Glomerular endothelial cell (primary cell): ENCODE measurements around the gene GLP2R. TPM values are rescaled to one million over a fixed set of nuclear protein-coding genes. Genes with fewer than 3 reads are reported as not detected.

Experiments
- DNase-seq: peaks from one replicate; pipeline ENCODE4 v3.0.0-alpha.2; 2011; ENCODE audit warnings: low read depth, low spot score; ENCODE audit errors: extremely low read depth
- total RNA-seq: library from RNA; depleted of rRNA; stranded (reverse); fragments of >200 nt; gene quantifications from 2 replicates; pipeline ENCODE4 v1.2.3, GENCODE V29; 2015

The GLP2R gene
- total RNA-seq, 1 donor from 2014 or later, result not detected

DNA sequence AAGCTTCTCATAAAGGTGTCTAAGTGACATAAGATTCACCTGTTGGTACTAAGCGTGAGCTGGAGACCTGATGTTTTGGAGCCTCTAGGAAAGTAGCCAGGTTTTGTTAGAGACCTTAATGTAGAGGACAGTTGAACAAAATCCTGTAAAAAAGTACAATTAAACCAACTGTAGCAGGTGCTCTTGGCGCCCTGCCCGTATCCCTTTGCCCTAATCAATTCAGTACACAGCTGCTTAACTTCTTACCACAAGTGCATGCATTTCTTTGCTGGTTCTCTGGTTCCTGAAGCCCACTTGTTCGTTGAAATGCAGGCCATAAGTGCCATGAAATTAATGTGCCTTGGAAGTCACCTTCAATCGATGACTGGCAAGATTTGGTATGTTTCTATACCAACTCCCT lies 24.4 kb downstream of the GLP2R start:
- DNase-seq, result no peak

GRCh38 chr17:9854255-9854654 lies 28.5 kb downstream of the GLP2R start:
- no peak for DNase-seq

- no peak for DNase-seq
Measured at GRCh38 chr17:9855036-9855435, 29.3 kb downstream of the GLP2R start.

GRCh38 chr17:9859781-9860180 lies 34.1 kb downstream of the GLP2R start:
- DNase-seq, result no peak

- no peak for DNase-seq
Measured at GRCh38 chr17:9860851-9861250, 35.1 kb downstream of the GLP2R start.

GRCh38 chr17:9862220-9862619 lies 36.5 kb downstream of the GLP2R start:
- no peak for DNase-seq

- DNase-seq, result no peak
Measured at GRCh38 chr17:9862949-9863348, 37.2 kb downstream of the GLP2R start.

DNA sequence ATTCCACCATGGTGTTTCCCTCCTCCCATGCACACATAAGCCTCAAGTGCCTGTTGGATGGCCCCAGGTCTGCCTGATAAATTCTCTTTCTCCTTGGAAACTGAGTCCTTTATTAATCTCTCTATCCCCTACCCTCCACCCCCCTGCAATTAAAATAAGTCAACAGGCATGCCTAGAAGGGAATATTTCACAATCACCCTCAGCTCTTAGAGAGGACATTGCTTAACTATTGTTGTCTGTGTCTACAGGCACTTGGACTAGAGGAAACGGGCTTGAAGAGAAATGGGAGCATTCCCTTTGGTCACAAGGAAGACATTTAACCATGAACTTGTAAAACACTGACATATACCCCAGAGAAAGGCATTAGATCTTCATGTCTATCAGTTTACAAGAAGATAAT lies 39.9 kb downstream of the GLP2R start:
- no peak for DNase-seq

DNA sequence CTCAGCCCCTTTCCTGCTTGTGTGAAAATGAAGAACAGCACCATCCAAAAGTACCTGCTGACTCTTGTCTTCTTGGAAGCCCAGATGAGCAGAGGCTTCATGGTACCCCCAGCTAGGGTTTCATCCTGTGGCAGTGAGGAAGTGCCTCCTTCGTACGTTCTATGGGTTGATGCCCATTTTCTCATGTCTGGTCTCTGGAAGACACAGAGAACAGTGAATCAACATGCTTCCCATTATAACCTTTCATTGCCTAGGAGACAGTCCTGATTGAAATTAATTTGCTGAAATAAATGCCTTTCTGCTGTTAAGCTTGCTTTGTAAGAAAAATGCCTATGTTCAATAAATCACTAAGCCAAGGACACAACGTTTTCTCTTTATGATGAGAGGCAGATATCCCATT lies 42.8 kb downstream of the GLP2R start:
- DNase-seq, result no peak

- DNase-seq, result no peak
Measured at GRCh38 chr17:9872852-9873251, 47.1 kb downstream of the GLP2R start.

DNA sequence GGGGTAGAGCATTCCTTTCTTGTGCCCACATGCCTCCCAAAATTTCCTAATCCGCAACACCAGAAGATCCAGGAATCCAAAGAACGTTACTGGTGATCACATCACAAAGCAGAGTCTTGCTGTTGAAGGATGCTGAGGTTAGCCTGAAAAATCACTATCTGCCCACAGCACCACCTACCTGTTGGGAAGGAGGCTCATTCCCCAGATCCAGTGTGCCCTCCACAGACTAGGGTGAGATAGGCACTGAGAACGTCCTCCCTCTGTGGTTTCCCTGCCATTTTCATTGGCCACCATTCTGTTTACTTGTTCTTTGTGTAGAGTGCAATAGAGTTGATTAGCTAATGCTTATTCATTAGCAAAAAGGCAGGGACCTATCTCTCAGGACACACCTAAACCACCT lies 49.0 kb downstream of the GLP2R start:
- no peak for DNase-seq

GRCh38 chr17:9875441-9875840 lies 49.7 kb downstream of the GLP2R start:
- no peak for DNase-seq

- no peak for DNase-seq
Measured at GRCh38 chr17:9878356-9878755, 52.6 kb downstream of the GLP2R start.

DNA sequence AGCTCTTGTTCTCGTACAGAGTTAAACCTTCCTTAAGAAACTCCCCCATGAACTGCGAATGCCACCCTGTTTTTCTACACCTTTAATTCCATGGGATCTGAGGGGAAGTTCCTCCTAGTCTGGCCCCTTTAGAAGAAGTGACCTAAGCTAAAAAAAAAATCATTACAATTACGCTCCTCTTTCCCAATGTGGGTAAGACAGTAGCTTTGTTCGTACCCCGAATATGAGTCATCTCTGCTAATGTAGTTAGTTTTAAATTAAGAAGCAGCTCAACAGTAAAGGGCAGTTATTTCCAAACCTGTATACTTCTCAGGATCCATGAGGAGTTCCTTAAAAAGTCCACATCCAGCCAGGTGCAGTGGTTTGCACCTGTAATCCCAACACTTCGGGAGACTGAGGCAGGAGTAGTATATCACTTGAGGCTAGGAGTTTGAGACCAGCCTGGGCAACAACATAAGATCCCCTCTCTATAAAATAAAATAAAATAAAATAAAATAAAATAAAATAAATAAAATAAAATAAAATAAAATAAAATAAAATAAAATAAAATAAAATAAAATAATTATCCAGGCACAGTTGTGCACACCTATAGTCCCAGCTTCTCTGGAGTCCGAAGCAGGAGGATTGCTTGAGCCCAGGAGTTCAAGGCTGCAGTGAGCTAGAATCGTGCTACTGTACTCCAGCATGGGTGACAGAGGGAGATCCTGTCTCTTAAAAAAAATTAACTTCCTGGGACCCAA lies 53.2 kb downstream of the GLP2R start:
- DNase-seq, result no peak

- no peak for DNase-seq
Measured at GRCh38 chr17:9880582-9880999, 54.9 kb downstream of the GLP2R start.

GRCh38 chr17:9883451-9883850 lies 57.7 kb downstream of the GLP2R start:
- DNase-seq, result no peak

- no peak for DNase-seq
Measured at GRCh38 chr17:9886141-9886930, 60.6 kb downstream of the GLP2R start.

GRCh38 chr17:9887508-9887907 lies 61.8 kb downstream of the GLP2R start:
- no peak for DNase-seq

DNA sequence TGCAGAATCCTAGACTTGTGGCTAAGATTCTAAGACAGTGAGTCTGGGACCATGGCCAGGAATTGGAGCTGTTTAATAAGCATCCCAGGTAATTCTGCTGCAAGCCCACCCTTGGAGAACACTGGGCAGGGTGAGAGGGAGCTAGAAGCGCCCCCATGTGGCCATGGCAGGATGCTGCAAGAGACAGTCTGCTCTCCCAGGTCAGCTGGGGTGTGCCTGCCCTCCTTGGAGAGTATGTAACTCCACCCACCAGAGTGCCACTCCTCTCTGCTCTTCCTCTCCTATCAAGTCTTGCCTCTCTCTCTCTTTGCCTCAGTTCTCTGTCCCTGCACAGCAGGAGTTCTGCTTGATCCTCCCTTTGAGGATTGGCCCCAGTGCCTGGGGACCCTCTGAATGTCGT lies 64.4 kb downstream of the GLP2R start:
- no peak for DNase-seq

GRCh38 chr17:9893411-9894012 lies 67.8 kb downstream of the GLP2R start:
- DNase-seq, result no peak

- DNase-seq, result no peak
Measured at GRCh38 chr17:9894231-9894630, 68.5 kb downstream of the GLP2R start.

DNA sequence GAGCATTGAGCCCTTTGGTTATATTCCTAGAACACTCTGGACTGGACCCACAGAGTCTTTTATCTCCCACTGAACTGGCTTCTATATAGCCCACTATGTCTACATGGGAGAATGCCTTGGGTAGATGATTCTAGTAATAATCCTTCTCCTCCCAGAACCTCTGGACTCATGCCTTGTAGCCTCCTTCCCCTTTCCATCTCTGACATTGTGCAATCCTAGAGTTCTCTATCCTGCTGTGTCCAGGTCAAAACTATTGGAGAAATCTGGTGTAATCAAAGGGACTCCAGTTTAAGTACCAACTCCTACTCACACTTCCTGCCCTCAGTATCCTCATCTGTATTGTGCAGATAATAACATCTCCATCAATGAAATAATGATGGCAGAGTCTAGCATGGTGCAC lies 70.2 kb downstream of the GLP2R start:
- DNase-seq, result no peak
